ENCODE measurements around the gene CAVIN2.

- TF ChIP-seq, protein P1, sequence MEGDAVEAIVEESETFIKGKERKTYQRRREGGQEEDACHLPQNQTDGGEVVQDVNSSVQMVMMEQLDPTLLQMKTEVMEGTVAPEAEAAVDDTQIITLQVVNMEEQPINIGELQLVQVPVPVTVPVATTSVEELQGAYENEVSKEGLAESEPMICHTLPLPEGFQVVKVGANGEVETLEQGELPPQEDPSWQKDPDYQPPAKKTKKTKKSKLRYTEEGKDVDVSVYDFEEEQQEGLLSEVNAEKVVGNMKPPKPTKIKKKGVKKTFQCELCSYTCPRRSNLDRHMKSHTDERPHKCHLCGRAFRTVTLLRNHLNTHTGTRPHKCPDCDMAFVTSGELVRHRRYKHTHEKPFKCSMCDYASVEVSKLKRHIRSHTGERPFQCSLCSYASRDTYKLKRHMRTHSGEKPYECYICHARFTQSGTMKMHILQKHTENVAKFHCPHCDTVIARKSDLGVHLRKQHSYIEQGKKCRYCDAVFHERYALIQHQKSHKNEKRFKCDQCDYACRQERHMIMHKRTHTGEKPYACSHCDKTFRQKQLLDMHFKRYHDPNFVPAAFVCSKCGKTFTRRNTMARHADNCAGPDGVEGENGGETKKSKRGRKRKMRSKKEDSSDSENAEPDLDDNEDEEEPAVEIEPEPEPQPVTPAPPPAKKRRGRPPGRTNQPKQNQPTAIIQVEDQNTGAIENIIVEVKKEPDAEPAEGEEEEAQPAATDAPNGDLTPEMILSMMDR (IDR thresholded peaks at IDR 0.05), result no peak
- TF ChIP-seq POLR2A (IDR thresholded peaks at IDR 0.05) (no peak), POLR2AphosphoS5 (IDR thresholded peaks at IDR 0.05) (no peak)
Measured at GRCh38 chr2:191853843-191854242, 7.0 kb upstream of the CAVIN2 start.
